Heart left ventricle (tissue), 16 donors: ENCODE data around the gene MAML2. TPM values are rescaled to one million over a fixed set of nuclear protein-coding genes. Genes with fewer than 3 reads are reported as not detected.

Experiments
- ATAC-seq, 4 donors: fragments of 200-7000 bp; cut with Tn5 transposase; one replicate each; pipeline ENCODE4 v1.9.1; 2020 to 2022; ENCODE audit warnings: moderate library complexity in 4 of 4, mild to moderate bottlenecking in 3 of 4, moderate number of reproducible peaks in 1 of 4
- DNase-seq, 5 donors: peaks; one replicate each; pipeline ENCODE4 v3.0.0-alpha.2; 2020
- H3K27ac ChIP-seq, 12 donors: fragments of 200-600 bp; sonication (generic) in 4 of 12; one replicate each; pipeline versions ENCODE4 v1.5.0 to v1.8.0; 2016 to 2022; ENCODE audit warnings: mild to moderate bottlenecking in 2 of 12
- H3K27me3 ChIP-seq, 9 donors: fragments of 200-600 bp; sonication (generic) in 2 of 9; one replicate each; pipeline versions ENCODE4 v1.5.1 to v1.8.0; 2016 to 2022; ENCODE audit warnings: mild to moderate bottlenecking in 3 of 9
- H3K36me3 ChIP-seq, 9 donors: fragments of 200-600 bp; sonication (generic) in 2 of 9; one replicate each; pipeline versions ENCODE4 v1.5.0 to v1.8.0; 2018 to 2022; ENCODE audit warnings: mild to moderate bottlenecking in 2 of 9
- H3K4me1 ChIP-seq, 12 donors: fragments of 200-600 bp; sonication (generic) in 4 of 12; one replicate each; pipeline versions ENCODE4 v1.5.0 to v1.8.0; 2016 to 2022; ENCODE audit warnings: mild to moderate bottlenecking in 3 of 12
- H3K4me3 ChIP-seq, 12 donors: fragments of 200-600 bp; sonication (generic) in 4 of 12; one replicate each; pipeline versions ENCODE4 v1.5.0 to v1.8.0; 2017 to 2022; ENCODE audit warnings: mild to moderate bottlenecking in 9 of 12, moderate library complexity in 4 of 12
- H3K9me3 ChIP-seq, 12 donors: fragments of 200-600 bp; sonication (generic) in 4 of 12; one replicate each; pipeline versions ENCODE4 v1.5.0 to v1.8.0; 2016 to 2022; ENCODE audit warnings: mild to moderate bottlenecking in 1 of 12
- POLR2A ChIP-seq, 2 donors: fragments of 450-650 bp; IDR thresholded peaks; one replicate each; pipeline ENCODE4 v1.6.1; 2017; ENCODE audit warnings: antibody characterized with exemption in 2 of 2, mild to moderate bottlenecking in 2 of 2, moderate library complexity in 2 of 2
- WGBS, 4 donors: extraction: QIAGEN DNeasy Blood & Tissue Kit in 2 of 4; methylation state at CpG; one replicate each; pipeline versions ENCODE4 v1.1.5 to v1.1.7; 2013 to 2018; 5-methylcytosine and 5-hydroxymethylcytosine counted together
- intact Hi-C, 10 donors: fragments of 100-400 bp; cut with DNase I; formaldehyde crosslinking; loops; one replicate each; pipeline versions ENCODE4 v1.11.1 to v1.14.2; 2022
- polyA plus RNA-seq, 2 donors: library from polyadenylated mRNA; stranded (reverse); fragments of 200-250 nt; gene quantifications; one replicate each; pipeline ENCODE4 v1.2.3, GENCODE V29; 2013
- total RNA-seq, 9 donors: library from RNA; depleted of rRNA in 2 of 9; stranded (reverse); fragments of >200 nt in 2 of 9; fragmentation: NEBNext Ultra II Directional in 3 of 9; extraction: Animal tissue kit (Norgen Biotek cat#: 25700) in 3 of 9; gene quantifications; one replicate each; pipeline versions ENCODE4 v1.1.0 to v1.2.4, GENCODE V29; 2016 to 2023
- TF ChIP-seq, protein P1 (sequence below), 12 donors: fragments of 200-600 bp; sonication (generic) in 4 of 12; IDR thresholded peaks; one replicate each; pipeline versions ENCODE4 v1.5.0 to v1.8.0; 2018 to 2022; ENCODE audit warnings: antibody characterized with exemption in 12 of 12, mild to moderate bottlenecking in 5 of 12
- donor health status: ischemic (EF 13 %, LVEDD 7.1; RV severe dilation, severe dysfunction).
- donor health status: healthy with polysubstance abuse.
- donor health status: DM: no; HTN: yes; CAD: no.
- donor health status: DM: no; HTN: no; CAD: no.
- donor health status: ischemic (EF 25% LVEDD 6.9; RV normal size, moderate dysfunction).
- donor health status: ischemic (EF 25% LVEDD 5.7; RV mildly dilated, moderate dysfunction).
- donor health status: healthy.
- donor health status: DM: yes; HTN: yes; CAD: no.
- donor health status: ischemic (EF 35%, LVEDD 5.7; RV mildly dilated, moderate dysfunction).
- donor health status: nonischemic (EF 11% LVEDD 7.7; RV severe dilation, severe dysfunction).
- donor health status: DM: yes; HTN: yes; CAD: no.
- donor health status: PGD.
- donor health status: ischemic (EF 29% LVEDD 5.4; RV normal size, mild dysfunction).
- donor health status: nonischemic (EF 23%, LVEDD 6.1; RV moderate dilation, normal function).

MAML2 gene
- total and polyA plus RNA-seq, 11 donors = 1.3 to 10.8 (median 4.8) TPM

DNA sequence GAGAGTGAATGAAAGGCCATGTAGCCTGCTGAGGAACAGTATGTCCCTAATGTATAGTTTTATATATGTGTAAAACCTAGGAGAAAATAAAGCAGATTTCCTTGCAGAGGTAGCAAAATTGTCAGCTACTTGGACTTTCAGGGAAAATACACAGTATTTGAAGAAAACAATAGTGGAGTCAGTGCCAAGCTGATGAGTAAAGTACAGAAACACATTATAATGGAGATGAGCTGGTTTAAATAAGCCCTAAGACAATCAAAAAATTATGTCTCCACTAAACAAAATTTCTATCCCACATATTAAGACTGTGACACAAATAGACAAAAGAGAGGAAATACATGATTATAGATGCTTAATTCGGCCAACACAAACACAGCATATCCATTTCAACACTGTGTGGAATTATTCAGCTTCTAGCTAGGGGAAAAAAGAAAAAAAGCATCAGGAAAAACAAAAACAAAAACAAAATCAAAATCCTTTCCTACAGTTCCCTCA is 75.9 kb downstream of the MAML2 start:
- Histone ChIP-seq H3K9me3 (no peaks in the 10 kb centered on the region), H3K36me3 (peaks cover 0 to 6% (median 0%) of the 10 kb centered on the region in 9 donors), H3K27me3 (no peaks in the 10 kb centered on the region), H3K4me3 (peak overlapping the region in 2 of 12 donors; percentile 6 to 11), H3K4me1 (peaks cover 0 to 61% (median 13%) of the 10 kb centered on the region in 12 donors), H3K27ac (peak overlapping the region in 8 of 12 donors; percentile 2 to 71 (median 46))
- DNase-seq (no peak), ATAC-seq (no peak)
- WGBS, 4 donors = 39 to 59% (median 46%) methylated on average over 1 of the region's 1 CpG
- TF ChIP-seq, protein P1, sequence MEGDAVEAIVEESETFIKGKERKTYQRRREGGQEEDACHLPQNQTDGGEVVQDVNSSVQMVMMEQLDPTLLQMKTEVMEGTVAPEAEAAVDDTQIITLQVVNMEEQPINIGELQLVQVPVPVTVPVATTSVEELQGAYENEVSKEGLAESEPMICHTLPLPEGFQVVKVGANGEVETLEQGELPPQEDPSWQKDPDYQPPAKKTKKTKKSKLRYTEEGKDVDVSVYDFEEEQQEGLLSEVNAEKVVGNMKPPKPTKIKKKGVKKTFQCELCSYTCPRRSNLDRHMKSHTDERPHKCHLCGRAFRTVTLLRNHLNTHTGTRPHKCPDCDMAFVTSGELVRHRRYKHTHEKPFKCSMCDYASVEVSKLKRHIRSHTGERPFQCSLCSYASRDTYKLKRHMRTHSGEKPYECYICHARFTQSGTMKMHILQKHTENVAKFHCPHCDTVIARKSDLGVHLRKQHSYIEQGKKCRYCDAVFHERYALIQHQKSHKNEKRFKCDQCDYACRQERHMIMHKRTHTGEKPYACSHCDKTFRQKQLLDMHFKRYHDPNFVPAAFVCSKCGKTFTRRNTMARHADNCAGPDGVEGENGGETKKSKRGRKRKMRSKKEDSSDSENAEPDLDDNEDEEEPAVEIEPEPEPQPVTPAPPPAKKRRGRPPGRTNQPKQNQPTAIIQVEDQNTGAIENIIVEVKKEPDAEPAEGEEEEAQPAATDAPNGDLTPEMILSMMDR (IDR thresholded peaks at IDR 0.05) = no peak
- no peak for TF ChIP-seq POLR2A (IDR thresholded peaks at IDR 0.05)
- intact Hi-C loops = loop anchor here in 1 of 10 donors (10.0 kb wide), 1 partner anchor 68 kb away; no protein-coding TSS in a partner anchor

DNA sequence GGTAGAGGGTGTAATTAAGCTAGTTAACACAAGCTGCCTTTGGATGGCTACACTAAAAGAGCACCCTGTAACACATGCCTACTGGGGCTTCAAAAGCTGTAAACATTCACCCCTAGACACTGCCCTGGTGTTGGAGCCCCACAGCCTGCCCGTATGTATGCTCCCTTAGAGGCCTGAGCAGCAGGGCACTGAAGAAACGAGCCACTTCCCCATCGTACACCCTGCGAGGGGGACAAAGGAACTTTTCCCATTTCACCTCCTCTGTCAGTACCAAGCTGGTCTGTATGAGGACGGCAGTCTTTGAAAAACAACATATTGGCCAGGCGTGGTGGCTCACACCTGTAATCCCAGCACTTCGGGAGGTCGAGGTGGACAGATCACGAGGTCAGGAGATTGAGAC is 77.0 kb downstream of the MAML2 start:
- 87 to 96% (median 93%) methylated on average over 9 of the region's 9 CpGs for WGBS, 4 donors
- intact Hi-C loops = loop anchor here in 1 of 10 donors (10.0 kb wide), 1 partner anchor 69 kb away; no protein-coding TSS in a partner anchor

DNA sequence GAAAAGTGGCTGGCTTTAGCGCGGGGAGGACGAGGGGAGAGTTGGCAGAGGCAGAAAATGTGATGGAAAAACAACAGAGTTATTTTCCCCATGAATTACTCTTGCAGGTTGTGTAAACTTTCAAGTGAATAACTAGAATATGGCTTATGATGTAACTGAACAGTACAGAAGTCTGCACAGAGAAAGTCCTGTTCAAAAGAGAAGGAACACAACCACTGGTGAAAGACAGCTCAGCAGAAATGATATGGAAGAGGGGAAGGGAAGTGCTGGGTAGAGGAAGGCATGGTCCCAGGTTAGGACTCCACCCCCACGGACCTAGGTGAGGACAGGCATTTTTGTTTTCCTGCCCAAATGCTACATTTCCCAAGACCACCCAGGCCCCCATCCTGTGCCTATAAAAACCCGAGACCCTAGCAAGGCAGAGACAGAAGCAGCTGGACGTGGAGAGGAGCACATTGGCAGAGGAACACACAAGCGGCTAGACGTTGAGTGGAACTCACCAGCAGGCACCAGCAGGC is 77.7 kb downstream of the MAML2 start:
- DNase-seq = no peak
- Histone ChIP-seq H3K36me3 (peaks cover 0 to 6% (median 0%) of the 10 kb centered on the region in 9 donors), H3K4me1 (peaks cover 0 to 66% (median 13%) of the 10 kb centered on the region in 12 donors), H3K4me3 (no peak overlapping the region), H3K27ac (peak overlapping the region in 1 of 12 donors; percentile 34), H3K27me3 (no peaks in the 10 kb centered on the region), H3K9me3 (no peaks in the 10 kb centered on the region)
- ATAC-seq = peak in 2 of 4 donors; percentile 39 to 53
- 80 to 86% (median 83%) methylated on average over 8 of the region's 8 CpGs for WGBS, 4 donors
- TF ChIP-seq POLR2A (IDR thresholded peaks at IDR 0.05) = no peak
- TF ChIP-seq, protein P1 (IDR thresholded peaks at IDR 0.05) = no peak
- intact Hi-C loops = loop anchor here in 1 of 10 donors (10.0 kb wide), 1 partner anchor 70 kb away; no protein-coding TSS in a partner anchor

More for the DNA sequence above, 77.0 kb downstream of the MAML2 start:
- H3K27ac ChIP-seq = no peak overlapping the region
- H3K9me3 ChIP-seq = no peaks in the 10 kb centered on the region
- no peaks in the 10 kb centered on the region for H3K27me3 ChIP-seq
- no peak overlapping the region for H3K4me3 ChIP-seq
- DNase-seq (no peak), ATAC-seq (no peak)
- TF ChIP-seq POLR2A (IDR thresholded peaks at IDR 0.05) = no peak
- TF ChIP-seq, protein P1 (IDR thresholded peaks at IDR 0.05) = no peak
- peaks cover 0 to 61% (median 13%) of the 10 kb centered on the region in 12 donors for H3K4me1 ChIP-seq
- H3K36me3 ChIP-seq = peaks cover 0 to 6% (median 0%) of the 10 kb centered on the region in 9 donors

DNA sequence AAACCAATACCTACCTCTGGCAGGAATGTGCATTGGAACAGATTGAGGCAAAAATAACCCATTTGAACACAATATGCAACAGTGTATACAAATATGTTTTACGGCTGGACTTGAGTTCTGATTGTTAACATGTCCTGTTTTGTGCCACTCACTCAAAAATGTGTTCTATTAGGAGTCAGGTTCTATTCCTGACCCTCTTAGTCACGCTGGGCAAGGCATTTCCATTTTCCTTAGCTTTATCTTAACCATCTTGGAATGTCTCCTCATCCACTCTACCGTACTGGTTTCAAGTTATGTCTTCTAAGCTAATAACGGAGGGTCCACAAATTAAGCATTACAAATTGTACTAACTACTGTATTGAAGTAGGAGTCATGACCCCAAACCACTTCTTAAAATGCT is 78.6 kb downstream of the MAML2 start:
- intact Hi-C loops = loop anchor here in 1 of 10 donors (10.0 kb wide), 1 partner anchor 70 kb away; no protein-coding TSS in a partner anchor

More for the DNA sequence above, 78.6 kb downstream of the MAML2 start:
- no peak for DNase-seq
- Histone ChIP-seq H3K9me3 (no peaks in the 10 kb centered on the region), H3K36me3 (peaks cover 0 to 6% (median 0%) of the 10 kb centered on the region in 9 donors), H3K4me1 (peaks cover 0 to 75% (median 20%) of the 10 kb centered on the region in 12 donors), H3K27ac (peak overlapping the region in 1 of 12 donors; percentile 34), H3K4me3 (no peak overlapping the region), H3K27me3 (no peaks in the 10 kb centered on the region)
- TF ChIP-seq POLR2A (IDR thresholded peaks at IDR 0.05) = no peak
- TF ChIP-seq, protein P1 (IDR thresholded peaks at IDR 0.05) = no peak
- WGBS, 4 donors = 69 to 76% (median 72%) methylated on average over 4 of the region's 4 CpGs
- ATAC-seq = no peak
